SK-N-SH treated with all-trans-retinoic acid at 6 μM for 48 hours (cell line): Measurements from ENCODE around the gene ARHGEF33.

Experiments used
- ATAC-seq: fragments of 200-7000 bp; cut with Tn5 transposase; 3 replicates; pipeline ENCODE4 v1.9.1; 2020; ENCODE audit warnings: mild to moderate bottlenecking, moderate library complexity
- ARNTL ChIP-seq: fragments of 450-650 bp; formaldehyde crosslinking; IDR thresholded peaks from 2 replicates; pipeline ENCODE4 v1.5.0; 2020; ENCODE audit warnings: low read depth, mild to moderate bottlenecking, moderate library complexity, borderline replicate concordance
- CSDC2 ChIP-seq: fragments of 250-450 bp; sonication (Bioruptor Pico); IDR thresholded peaks from 2 replicates; pipeline ENCODE4 v1.5.0; 2020; ENCODE audit warnings: mild to moderate bottlenecking, moderate library complexity
- OSR1 ChIP-seq: fragments of 250-450 bp; sonication (Bioruptor Pico); IDR thresholded peaks from 2 replicates; pipeline ENCODE4 v1.8.0; 2022; ENCODE audit warnings: moderate library complexity, mild to moderate bottlenecking, inconsistent platforms
- PPARA ChIP-seq: fragments of 250-450 bp; sonication (Bioruptor Pico); IDR thresholded peaks from 2 replicates; pipeline ENCODE4 v1.5.0; 2020; ENCODE audit warnings: mild to moderate bottlenecking, borderline replicate concordance
- RARB ChIP-seq: fragments of 250-450 bp; sonication (Bioruptor Pico); IDR thresholded peaks from 2 replicates; pipeline ENCODE4 v1.8.0; 2021; ENCODE audit warnings: mild to moderate bottlenecking, moderate library complexity
- SNAI2 ChIP-seq: fragments of 250-450 bp; sonication (Bioruptor Pico); IDR thresholded peaks from 2 replicates; pipeline ENCODE4 v1.5.0; 2020; ENCODE audit warnings: mild to moderate bottlenecking, moderate library complexity
- ZFP3 ChIP-seq: fragments of 250-450 bp; sonication (Bioruptor Pico); IDR thresholded peaks from 2 replicates; pipeline ENCODE4 v1.5.0; 2020; ENCODE audit warnings: mild to moderate bottlenecking, moderate library complexity
- ZFP30 ChIP-seq: fragments of 450-650 bp; formaldehyde crosslinking; IDR thresholded peaks from 2 replicates; pipeline ENCODE4 v1.5.0; 2022; ENCODE audit warnings: mild to moderate bottlenecking, moderate library complexity
- ZNF565 ChIP-seq: fragments of 450-650 bp; formaldehyde crosslinking; conservative IDR thresholded peaks from 2 replicates; pipeline ENCODE4 v1.5.0; 2020; ENCODE audit warnings: low read depth, mild to moderate bottlenecking, moderate library complexity
- ZNF8 ChIP-seq: fragments of 450-650 bp; formaldehyde crosslinking; IDR thresholded peaks from 2 replicates; pipeline ENCODE4 v1.5.0; 2020; ENCODE audit warnings: mild to moderate bottlenecking, moderate library complexity
- TF ChIP-seq, protein P1 (sequence below): fragments of 250-450 bp; sonication (Bioruptor Pico); IDR thresholded peaks from 2 replicates; pipeline ENCODE4 v1.5.1; 2020; ENCODE audit warnings: low read depth, mild to moderate bottlenecking, moderate library complexity
- TF ChIP-seq, protein P2 (sequence below): fragments of 250-450 bp; sonication (Bioruptor Pico); IDR thresholded peaks from 2 replicates; pipeline ENCODE4 v1.8.0; 2020; ENCODE audit warnings: mild to moderate bottlenecking, moderate library complexity, borderline replicate concordance
- TF ChIP-seq, protein P3 (sequence below): fragments of 250-450 bp; sonication (Bioruptor Pico); IDR thresholded peaks from 2 replicates; pipeline ENCODE4 v1.8.0; 2021; ENCODE audit warnings: low read depth, mild to moderate bottlenecking, moderate library complexity, borderline replicate concordance
- TF ChIP-seq, protein P4 (sequence below): fragments of 250-450 bp; sonication (Bioruptor Pico); IDR thresholded peaks from 2 replicates; pipeline ENCODE4 v1.5.0; 2020; ENCODE audit warnings: mild to moderate bottlenecking, moderate library complexity
- TF ChIP-seq, protein P5 (sequence below): fragments of 250-450 bp; sonication (Bioruptor Pico); IDR thresholded peaks from 2 replicates; pipeline ENCODE4 v1.5.1; 2021; ENCODE audit warnings: mild to moderate bottlenecking, moderate library complexity

The ARHGEF33 gene

DNA sequence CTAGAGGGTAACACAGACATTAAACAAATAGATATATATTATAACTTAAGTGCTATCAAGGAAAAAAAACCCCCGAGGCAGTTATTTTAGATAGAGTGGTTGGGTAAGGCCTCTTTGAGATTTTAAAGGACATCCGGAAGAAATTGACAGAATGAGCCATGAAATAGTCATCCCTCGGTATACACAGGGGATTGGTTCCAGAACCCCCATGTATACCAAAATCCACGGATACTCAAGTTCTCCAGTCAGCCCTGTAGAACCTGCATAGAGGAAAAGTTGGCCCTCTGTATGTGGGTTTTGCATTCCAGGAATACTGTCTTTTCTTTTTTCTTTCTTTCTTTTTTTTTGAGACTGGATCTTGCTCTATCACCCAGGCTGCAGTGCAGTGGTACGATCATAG is 15.9 kb upstream of the ARHGEF33 start:
- TF ChIP-seq, protein P1, sequence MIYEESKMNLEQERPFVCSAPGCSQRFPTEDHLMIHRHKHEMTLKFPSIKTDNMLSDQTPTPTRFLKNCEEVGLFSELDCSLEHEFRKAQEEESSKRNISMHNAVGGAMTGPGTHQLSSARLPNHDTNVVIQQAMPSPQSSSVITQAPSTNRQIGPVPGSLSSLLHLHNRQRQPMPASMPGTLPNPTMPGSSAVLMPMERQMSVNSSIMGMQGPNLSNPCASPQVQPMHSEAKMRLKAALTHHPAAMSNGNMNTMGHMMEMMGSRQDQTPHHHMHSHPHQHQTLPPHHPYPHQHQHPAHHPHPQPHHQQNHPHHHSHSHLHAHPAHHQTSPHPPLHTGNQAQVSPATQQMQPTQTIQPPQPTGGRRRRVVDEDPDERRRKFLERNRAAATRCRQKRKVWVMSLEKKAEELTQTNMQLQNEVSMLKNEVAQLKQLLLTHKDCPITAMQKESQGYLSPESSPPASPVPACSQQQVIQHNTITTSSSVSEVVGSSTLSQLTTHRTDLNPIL = no peak
- no peak for TF ChIP-seq OSR1 (CRISPR knock-in tag)
- no peak for TF ChIP-seq PPARA (CRISPR knock-in tag)
- TF ChIP-seq, protein P2, sequence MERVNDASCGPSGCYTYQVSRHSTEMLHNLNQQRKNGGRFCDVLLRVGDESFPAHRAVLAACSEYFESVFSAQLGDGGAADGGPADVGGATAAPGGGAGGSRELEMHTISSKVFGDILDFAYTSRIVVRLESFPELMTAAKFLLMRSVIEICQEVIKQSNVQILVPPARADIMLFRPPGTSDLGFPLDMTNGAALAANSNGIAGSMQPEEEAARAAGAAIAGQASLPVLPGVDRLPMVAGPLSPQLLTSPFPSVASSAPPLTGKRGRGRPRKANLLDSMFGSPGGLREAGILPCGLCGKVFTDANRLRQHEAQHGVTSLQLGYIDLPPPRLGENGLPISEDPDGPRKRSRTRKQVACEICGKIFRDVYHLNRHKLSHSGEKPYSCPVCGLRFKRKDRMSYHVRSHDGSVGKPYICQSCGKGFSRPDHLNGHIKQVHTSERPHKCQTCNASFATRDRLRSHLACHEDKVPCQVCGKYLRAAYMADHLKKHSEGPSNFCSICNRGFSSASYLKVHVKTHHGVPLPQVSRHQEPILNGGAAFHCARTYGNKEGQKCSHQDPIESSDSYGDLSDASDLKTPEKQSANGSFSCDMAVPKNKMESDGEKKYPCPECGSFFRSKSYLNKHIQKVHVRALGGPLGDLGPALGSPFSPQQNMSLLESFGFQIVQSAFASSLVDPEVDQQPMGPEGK (CRISPR knock-in tag) = no peak
- no peak for TF ChIP-seq ZFP3 (CRISPR knock-in tag)
- TF ChIP-seq SNAI2 (CRISPR knock-in tag) = no peak
- TF ChIP-seq CSDC2 (CRISPR knock-in tag) = no peak
- ATAC-seq = no peak

DNA sequence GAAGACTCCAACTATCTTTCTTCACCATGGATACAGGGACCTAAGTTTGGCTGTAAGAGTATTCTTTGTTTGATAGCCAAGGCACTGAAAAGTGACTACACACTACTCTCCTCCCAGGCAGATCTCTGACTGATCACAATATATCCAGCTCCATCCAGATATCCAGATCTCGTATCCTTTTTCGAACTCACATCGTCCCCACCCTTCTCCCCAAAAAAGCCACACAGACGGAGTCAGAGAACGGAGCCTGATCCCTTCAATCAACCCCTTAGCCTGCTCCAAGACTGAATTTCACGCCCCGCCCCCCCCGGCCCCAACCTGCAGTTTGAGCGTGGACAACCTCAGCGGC is 14.5 kb upstream of the ARHGEF33 start:
- TF ChIP-seq, protein P2 (CRISPR knock-in tag) = no peak
- TF ChIP-seq ARNTL = no peak
- peak; percentile 35 for ATAC-seq

DNA sequence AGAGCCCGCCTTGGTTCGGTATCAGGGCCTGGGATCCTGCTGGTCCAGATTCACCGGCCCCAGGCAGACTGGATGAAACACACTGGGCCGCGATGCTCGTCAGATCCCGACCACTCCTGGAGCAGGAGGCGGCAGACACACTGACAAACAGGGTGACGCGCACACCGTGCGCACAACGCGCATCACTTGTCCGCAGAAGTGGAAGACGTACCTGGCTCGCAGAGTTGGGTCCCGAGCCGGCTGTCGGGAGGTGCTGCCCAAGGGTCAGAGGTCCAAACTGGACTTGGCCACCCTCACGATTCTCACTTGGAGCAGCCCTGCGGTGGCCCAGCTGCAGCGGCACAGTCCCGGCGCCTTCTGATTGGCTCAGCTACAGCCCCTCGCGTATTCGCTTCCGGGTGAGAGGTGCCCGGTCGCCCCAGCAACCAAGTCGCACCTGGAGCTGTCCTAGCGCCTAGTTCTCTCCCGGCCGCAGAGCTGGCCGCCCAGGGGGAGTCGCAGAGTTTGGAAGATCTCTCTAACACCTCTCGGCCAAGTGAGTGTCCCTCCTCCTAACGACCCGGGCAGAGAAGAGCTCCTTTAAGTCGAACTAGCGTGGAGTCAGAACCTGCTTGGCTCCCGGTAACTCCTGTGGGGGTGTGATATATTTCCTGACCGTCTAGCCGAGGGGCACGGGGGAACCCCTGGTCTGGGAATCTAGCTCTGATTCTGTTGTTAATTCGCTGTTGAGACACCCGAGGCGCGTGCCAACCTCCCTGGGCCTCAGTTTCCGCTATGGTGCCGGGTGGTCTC is 13.9 kb upstream of the ARHGEF33 start, which contains the start of the genes DHX57 and MORN2:
DHX57 (minus strand) TSS at position 359 of the 792 bp plus-strand sequence. CDS start 7,529 bp downstream, outside the sequence.
MORN2 (plus strand) TSS at position 401 of the 792 bp plus-strand sequence.
- TF ChIP-seq, protein P3, sequence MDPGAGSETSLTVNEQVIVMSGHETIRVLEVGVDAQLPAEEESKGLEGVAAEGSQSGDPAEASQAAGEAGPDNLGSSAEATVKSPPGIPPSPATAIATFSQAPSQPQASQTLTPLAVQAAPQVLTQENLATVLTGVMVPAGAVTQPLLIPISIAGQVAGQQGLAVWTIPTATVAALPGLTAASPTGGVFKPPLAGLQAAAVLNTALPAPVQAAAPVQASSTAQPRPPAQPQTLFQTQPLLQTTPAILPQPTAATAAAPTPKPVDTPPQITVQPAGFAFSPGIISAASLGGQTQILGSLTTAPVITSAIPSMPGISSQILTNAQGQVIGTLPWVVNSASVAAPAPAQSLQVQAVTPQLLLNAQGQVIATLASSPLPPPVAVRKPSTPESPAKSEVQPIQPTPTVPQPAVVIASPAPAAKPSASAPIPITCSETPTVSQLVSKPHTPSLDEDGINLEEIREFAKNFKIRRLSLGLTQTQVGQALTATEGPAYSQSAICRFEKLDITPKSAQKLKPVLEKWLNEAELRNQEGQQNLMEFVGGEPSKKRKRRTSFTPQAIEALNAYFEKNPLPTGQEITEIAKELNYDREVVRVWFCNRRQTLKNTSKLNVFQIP (CRISPR knock-in tag) = no peak
- TF ChIP-seq SNAI2 (CRISPR knock-in tag) (no peak), CSDC2 (CRISPR knock-in tag) (no peak), RARB (CRISPR knock-in tag) (no peak), ZFP30 (CRISPR knock-in tag) (no peak), PPARA (CRISPR knock-in tag) (no peak), ZFP3 (CRISPR knock-in tag) (peak; percentile 78; the same call in 1 of the 2 replicates)
- TF ChIP-seq, protein P4, sequence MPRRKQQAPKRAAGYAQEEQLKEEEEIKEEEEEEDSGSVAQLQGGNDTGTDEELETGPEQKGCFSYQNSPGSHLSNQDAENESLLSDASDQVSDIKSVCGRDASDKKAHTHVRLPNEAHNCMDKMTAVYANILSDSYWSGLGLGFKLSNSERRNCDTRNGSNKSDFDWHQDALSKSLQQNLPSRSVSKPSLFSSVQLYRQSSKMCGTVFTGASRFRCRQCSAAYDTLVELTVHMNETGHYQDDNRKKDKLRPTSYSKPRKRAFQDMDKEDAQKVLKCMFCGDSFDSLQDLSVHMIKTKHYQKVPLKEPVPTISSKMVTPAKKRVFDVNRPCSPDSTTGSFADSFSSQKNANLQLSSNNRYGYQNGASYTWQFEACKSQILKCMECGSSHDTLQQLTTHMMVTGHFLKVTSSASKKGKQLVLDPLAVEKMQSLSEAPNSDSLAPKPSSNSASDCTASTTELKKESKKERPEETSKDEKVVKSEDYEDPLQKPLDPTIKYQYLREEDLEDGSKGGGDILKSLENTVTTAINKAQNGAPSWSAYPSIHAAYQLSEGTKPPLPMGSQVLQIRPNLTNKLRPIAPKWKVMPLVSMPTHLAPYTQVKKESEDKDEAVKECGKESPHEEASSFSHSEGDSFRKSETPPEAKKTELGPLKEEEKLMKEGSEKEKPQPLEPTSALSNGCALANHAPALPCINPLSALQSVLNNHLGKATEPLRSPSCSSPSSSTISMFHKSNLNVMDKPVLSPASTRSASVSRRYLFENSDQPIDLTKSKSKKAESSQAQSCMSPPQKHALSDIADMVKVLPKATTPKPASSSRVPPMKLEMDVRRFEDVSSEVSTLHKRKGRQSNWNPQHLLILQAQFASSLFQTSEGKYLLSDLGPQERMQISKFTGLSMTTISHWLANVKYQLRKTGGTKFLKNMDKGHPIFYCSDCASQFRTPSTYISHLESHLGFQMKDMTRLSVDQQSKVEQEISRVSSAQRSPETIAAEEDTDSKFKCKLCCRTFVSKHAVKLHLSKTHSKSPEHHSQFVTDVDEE = peak; percentile 54; the same call in 1 of the 2 replicates
- TF ChIP-seq, protein P2 (CRISPR knock-in tag) = no peak

DNA sequence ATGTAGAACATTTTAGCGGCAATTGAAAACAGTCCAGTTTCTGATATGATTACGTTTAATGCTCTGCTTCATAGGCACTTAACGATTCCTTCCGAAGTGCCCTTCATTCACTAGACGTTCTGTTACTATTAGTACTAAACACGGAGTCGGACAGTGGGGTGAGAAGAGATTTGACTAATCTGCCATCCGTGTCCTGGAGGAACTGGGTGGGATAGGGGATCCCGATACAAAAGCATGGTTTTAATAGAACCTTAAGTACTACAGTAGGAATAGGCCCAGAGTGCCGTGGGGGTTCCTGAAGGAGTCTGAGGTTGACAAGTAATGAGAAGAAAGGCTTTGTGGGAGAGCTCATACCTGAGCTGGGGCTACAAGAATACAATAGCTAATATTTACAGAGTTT is 13.3 kb upstream of the ARHGEF33 start:
- TF ChIP-seq ZNF8 (CRISPR knock-in tag) (no peak), ZFP3 (CRISPR knock-in tag) (no peak), PPARA (CRISPR knock-in tag) (no peak), SNAI2 (CRISPR knock-in tag) (no peak), ZNF565 (CRISPR knock-in tag) (no peak)
- TF ChIP-seq, protein P5, sequence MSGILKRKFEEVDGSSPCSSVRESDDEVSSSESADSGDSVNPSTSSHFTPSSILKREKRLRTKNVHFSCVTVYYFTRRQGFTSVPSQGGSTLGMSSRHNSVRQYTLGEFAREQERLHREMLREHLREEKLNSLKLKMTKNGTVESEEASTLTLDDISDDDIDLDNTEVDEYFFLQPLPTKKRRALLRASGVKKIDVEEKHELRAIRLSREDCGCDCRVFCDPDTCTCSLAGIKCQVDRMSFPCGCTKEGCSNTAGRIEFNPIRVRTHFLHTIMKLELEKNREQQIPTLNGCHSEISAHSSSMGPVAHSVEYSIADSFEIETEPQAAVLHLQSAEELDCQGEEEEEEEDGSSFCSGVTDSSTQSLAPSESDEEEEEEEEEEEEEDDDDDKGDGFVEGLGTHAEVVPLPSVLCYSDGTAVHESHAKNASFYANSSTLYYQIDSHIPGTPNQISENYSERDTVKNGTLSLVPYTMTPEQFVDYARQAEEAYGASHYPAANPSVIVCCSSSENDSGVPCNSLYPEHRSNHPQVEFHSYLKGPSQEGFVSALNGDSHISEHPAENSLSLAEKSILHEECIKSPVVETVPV (CRISPR knock-in tag) = no peak
- TF ChIP-seq, all 23 proteins: peak for 0

More for the DNA sequence above, 13.9 kb upstream of the ARHGEF33 start, which contains the start of the genes DHX57 and MORN2:
- peak; percentile 99 for ATAC-seq

More for the DNA sequence above, 13.3 kb upstream of the ARHGEF33 start:
- ATAC-seq = peak; percentile 10
